Natural killer cell (primary cell): ENCODE measurements around the gene DMAC2L. TPM values are rescaled to one million over a fixed set of nuclear protein-coding genes. Genes with fewer than 3 reads are reported as not detected.

Experiments
- ATAC-seq, 3 donors: fragments of 150-1000 bp in 2 of 3; fragments of 200-7000 bp in 1 of 3; cut with Tn5 transposase; 1 replicate in 1 of 3; 2 replicates in 2 of 3; pipeline ENCODE4 v1.10.0; 2021; ENCODE audit warnings: mild to moderate bottlenecking in 2 of 3, moderate library complexity in 2 of 3
- DNase-seq, 2 donors: peaks; one replicate each; pipeline versions ENCODE4 v3.0.0 to v3.0.0-alpha.2; 2013 to 2021; ENCODE audit warnings: mixed read lengths in 1 of 2
- H3K27ac ChIP-seq: one replicate; pipeline ENCODE4 v1.5.1; 2013; ENCODE audit warnings: mild to moderate bottlenecking, low read length
- H3K27me3 ChIP-seq: one replicate; pipeline ENCODE4 v1.6.1; 2013; ENCODE audit warnings: low read length; ENCODE audit not compliant: control insufficient read depth, insufficient read depth
- H3K36me3 ChIP-seq: one replicate; pipeline ENCODE4 v1.6.1; 2013; ENCODE audit warnings: low read length; ENCODE audit not compliant: control insufficient read depth, insufficient read depth
- H3K4me1 ChIP-seq: one replicate; pipeline ENCODE4 v1.6.1; 2013; ENCODE audit warnings: low read length; ENCODE audit not compliant: control insufficient read depth, insufficient read depth
- H3K4me3 ChIP-seq: one replicate; pipeline ENCODE4 v1.5.1; 2013; ENCODE audit warnings: low read length
- H3K9me3 ChIP-seq: one replicate; pipeline ENCODE4 v1.6.1; 2013; ENCODE audit warnings: low read length; ENCODE audit not compliant: control insufficient read depth, insufficient read depth
- H3K27ac Mint-ChIP-seq, 2 donors: one replicate each; pipeline ENCODE4 v1.8.0; 2022; ENCODE audit warnings: mild to moderate bottlenecking in 2 of 2, mixed read lengths in 2 of 2, moderate library complexity in 1 of 2
- H3K27me3 Mint-ChIP-seq, 2 donors: one replicate each; pipeline ENCODE4 v1.8.0; 2022; ENCODE audit warnings: low read depth in 2 of 2, mixed read lengths in 2 of 2
- H3K36me3 Mint-ChIP-seq: one replicate; pipeline ENCODE4 v1.8.0; 2022; ENCODE audit warnings: mixed read lengths
- H3K4me1 Mint-ChIP-seq, 2 donors: one replicate each; pipeline ENCODE4 v1.8.0; 2022; ENCODE audit warnings: mixed read lengths in 2 of 2
- H3K4me3 Mint-ChIP-seq: one replicate; pipeline ENCODE4 v1.8.0; 2022; ENCODE audit warnings: mild to moderate bottlenecking, moderate library complexity, mixed read lengths
- H3K9me3 Mint-ChIP-seq, 2 donors: one replicate each; pipeline ENCODE4 v1.8.0; 2022; ENCODE audit warnings: mixed read lengths in 2 of 2
- WGBS: methylation state at CpG from one replicate; pipeline ENCODE4 v1.1.7; 2013; ENCODE audit warnings: missing lambda C conversion rate; ENCODE audit not compliant: insufficient coverage; 5-methylcytosine and 5-hydroxymethylcytosine counted together
- intact Hi-C: fragments of 100-400 bp; cut with micrococcal nuclease; formaldehyde crosslinking; loops from one replicate; pipeline ENCODE4 v1.14.2; 2022
- total RNA-seq, 4 donors: library from RNA; stranded (reverse); fragments of 120-200 nt in 1 of 4; gene quantifications; one replicate each; pipeline versions ENCODE4 v1.2.3 to v1.2.4, GENCODE V29; 2013 to 2022
- TF ChIP-seq, protein P1 (sequence below): fragments of 200-600 bp; IDR thresholded peaks from one replicate; pipeline ENCODE4 v1.8.0; 2022; ENCODE audit warnings: antibody characterized with exemption

Gene DMAC2L
- total RNA-seq, 3 donors from 2014 or later (not counting 1 experiment from before 2014, with no cell fraction given): 24.7 to 28.7 (median 25.0) TPM

DNA sequence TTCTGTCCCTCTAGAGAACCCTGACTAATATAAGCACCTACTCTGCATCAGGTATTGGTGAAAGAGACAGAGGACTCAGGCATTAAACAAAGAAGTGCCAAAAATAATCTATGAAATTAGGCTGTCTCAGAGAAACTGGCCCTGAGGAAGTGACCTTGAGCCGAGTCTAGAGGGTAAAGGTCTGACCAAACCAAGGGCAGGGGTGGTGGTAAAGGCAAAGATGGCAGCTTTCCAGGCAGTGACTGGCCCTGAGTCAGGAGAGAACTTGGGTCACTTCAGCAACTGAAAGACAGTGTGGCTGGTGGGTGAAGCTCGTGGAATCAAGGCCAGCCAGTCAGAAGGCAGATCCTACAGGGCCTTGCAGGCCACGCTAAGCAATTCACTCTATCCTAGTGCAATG is 54.0 kb downstream of the DMAC2L start:
- ATAC-seq (no peak), DNase-seq (no peak)
- H3K36me3 ChIP-seq: no peaks in the 10 kb centered on the region
- TF ChIP-seq, protein P1, sequence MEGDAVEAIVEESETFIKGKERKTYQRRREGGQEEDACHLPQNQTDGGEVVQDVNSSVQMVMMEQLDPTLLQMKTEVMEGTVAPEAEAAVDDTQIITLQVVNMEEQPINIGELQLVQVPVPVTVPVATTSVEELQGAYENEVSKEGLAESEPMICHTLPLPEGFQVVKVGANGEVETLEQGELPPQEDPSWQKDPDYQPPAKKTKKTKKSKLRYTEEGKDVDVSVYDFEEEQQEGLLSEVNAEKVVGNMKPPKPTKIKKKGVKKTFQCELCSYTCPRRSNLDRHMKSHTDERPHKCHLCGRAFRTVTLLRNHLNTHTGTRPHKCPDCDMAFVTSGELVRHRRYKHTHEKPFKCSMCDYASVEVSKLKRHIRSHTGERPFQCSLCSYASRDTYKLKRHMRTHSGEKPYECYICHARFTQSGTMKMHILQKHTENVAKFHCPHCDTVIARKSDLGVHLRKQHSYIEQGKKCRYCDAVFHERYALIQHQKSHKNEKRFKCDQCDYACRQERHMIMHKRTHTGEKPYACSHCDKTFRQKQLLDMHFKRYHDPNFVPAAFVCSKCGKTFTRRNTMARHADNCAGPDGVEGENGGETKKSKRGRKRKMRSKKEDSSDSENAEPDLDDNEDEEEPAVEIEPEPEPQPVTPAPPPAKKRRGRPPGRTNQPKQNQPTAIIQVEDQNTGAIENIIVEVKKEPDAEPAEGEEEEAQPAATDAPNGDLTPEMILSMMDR: no peak
- H3K27me3 Mint-ChIP-seq: no peaks in the 10 kb centered on the region
- H3K9me3 Mint-ChIP-seq: peaks cover 0 to 3% of the 10 kb centered on the region in 2 donors
- no peaks in the 10 kb centered on the region for H3K36me3 Mint-ChIP-seq
- H3K27ac ChIP-seq: peak overlapping the region; percentile 88
- H3K4me3 Mint-ChIP-seq: peak overlapping the region; percentile 69
- peaks cover 51 to 57% of the 10 kb centered on the region in 2 donors for H3K4me1 Mint-ChIP-seq
- intact Hi-C loops: loop anchor here (2.0 to 10.0 kb wide), 2 partner anchors 167 to 781 kb away; partner anchors contain the start of genes MAP4K5 and RPS29
- H3K27me3 ChIP-seq: no peaks in the 10 kb centered on the region
- 79% methylated on average over 3 of the region's 3 CpGs for WGBS
- peaks cover 2% of the 10 kb centered on the region for H3K9me3 ChIP-seq
- H3K27ac Mint-ChIP-seq: peak overlapping the region; percentile 92 to 93
- no peak overlapping the region for H3K4me3 ChIP-seq
- peaks cover 68% of the 10 kb centered on the region for H3K4me1 ChIP-seq

DNA sequence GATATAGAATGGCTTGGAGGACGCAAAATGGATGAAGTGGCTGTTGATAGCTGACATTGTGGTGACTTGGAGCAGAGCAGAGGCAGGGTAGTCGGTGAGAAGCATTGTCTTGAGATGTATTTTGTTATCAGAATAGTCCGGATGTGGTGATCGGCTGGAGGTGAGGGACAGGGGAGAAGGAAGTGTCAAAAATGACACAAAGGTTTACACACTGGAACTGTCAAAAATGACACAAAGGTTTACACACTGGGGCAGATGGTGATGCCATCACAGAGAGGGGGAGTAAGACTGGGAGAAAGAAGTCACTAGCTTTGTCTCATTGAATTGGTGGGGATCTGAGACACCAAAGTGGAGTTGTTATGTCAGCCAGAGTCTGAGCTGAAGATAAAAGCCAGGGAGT is 54.5 kb downstream of the DMAC2L start:
- Histone ChIP-seq H3K36me3 (no peaks in the 10 kb centered on the region), H3K4me3 (no peak overlapping the region), H3K9me3 (peaks cover 2% of the 10 kb centered on the region), H3K27me3 (no peaks in the 10 kb centered on the region), H3K27ac (peak overlapping the region; percentile 88), H3K4me1 (peaks cover 66% of the 10 kb centered on the region)
- H3K27ac Mint-ChIP-seq: peak overlapping the region; percentile 92 to 93
- ATAC-seq (peak; percentile 59 to 80 (median 71)), DNase-seq (peak; percentile 32 to 34)
- 66% methylated on average over 4 of the region's 4 CpGs for WGBS
- TF ChIP-seq, protein P1: no peak
- H3K4me3 Mint-ChIP-seq: peak overlapping the region; percentile 69
- intact Hi-C loops: loop anchor here (2.0 to 10.0 kb wide), 2 partner anchors 166 to 782 kb away; partner anchors contain the start of genes MAP4K5 and RPS29
- H3K9me3 Mint-ChIP-seq: peaks cover 0 to 3% of the 10 kb centered on the region in 2 donors
- H3K4me1 Mint-ChIP-seq: peaks cover 51 to 57% of the 10 kb centered on the region in 2 donors
- no peaks in the 10 kb centered on the region for H3K27me3 Mint-ChIP-seq
- H3K36me3 Mint-ChIP-seq: no peaks in the 10 kb centered on the region

DNA sequence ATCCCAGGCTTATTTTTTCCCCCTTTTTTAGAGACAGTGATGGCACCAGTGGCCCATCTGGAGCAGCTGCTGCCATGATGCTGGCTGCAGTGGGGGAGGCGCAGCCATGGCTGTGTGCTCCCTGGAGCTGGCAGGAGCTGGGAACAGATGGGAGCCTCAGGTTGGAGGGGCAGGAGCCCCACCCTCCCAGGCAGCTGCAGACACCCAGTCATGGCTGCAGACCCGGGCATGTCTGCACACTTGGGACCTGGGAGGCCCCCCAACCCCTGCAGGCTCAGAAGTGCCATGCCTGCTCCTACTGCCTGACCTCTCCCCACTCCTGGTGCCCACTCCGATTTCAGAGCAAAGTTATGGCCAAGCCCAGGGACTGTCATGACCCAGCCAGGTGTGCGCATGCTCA is 59.4 kb downstream of the DMAC2L start:
- Histone ChIP-seq H3K9me3 (no peaks in the 10 kb centered on the region), H3K27ac (no peak overlapping the region), H3K36me3 (no peaks in the 10 kb centered on the region), H3K4me1 (peaks cover 24% of the 10 kb centered on the region), H3K4me3 (no peak overlapping the region), H3K27me3 (no peaks in the 10 kb centered on the region)
- TF ChIP-seq, protein P1: no peak
- Mint-ChIP-seq H3K4me1 (peaks cover 13 to 18% of the 10 kb centered on the region in 2 donors), H3K27me3 (no peaks in the 10 kb centered on the region), H3K4me3 (no peak overlapping the region), H3K27ac (no peak overlapping the region), H3K9me3 (peaks cover 0 to 3% of the 10 kb centered on the region in 2 donors), H3K36me3 (no peaks in the 10 kb centered on the region)
- DNase-seq (no peak), ATAC-seq (no peak)
- WGBS: 94% methylated on average over 4 of the region's 4 CpGs
- intact Hi-C loops: no loop called here

DNA sequence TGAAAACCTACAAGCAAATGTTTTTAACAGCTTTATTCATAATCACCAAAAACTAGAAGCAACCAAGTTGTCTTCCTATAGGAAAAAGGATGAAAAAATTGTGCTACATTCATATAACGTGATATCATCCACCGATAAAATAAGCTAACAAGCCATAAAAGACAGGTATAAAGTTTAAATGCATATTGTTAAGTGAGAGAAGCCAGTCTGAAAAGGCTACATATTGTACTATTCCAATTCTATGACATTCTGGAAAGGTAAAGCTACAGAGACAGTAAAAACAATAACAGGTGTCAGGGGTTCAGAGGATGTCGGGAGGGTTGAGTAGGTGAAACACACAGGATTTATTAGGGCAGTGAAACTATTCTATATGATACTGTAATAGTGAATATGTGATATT is 61.8 kb downstream of the DMAC2L start:
- H3K9me3 ChIP-seq: no peaks in the 10 kb centered on the region
- H3K27me3 Mint-ChIP-seq: no peaks in the 10 kb centered on the region
- H3K4me1 ChIP-seq: peaks cover 3% of the 10 kb centered on the region
- ATAC-seq (no peak), DNase-seq (no peak)
- H3K36me3 ChIP-seq: no peaks in the 10 kb centered on the region
- no peaks in the 10 kb centered on the region for H3K36me3 Mint-ChIP-seq
- H3K27me3 ChIP-seq: no peaks in the 10 kb centered on the region
- no peak overlapping the region for H3K4me3 ChIP-seq
- peaks cover 3 to 7% of the 10 kb centered on the region in 2 donors for H3K4me1 Mint-ChIP-seq
- no peak overlapping the region for H3K27ac ChIP-seq
- H3K4me3 Mint-ChIP-seq: no peak overlapping the region
- TF ChIP-seq, protein P1: no peak
- H3K9me3 Mint-ChIP-seq: peaks cover 0 to 3% of the 10 kb centered on the region in 2 donors
- WGBS: 93% methylated on average over 1 of the region's 3 CpGs
- intact Hi-C loops: no loop called here
- H3K27ac Mint-ChIP-seq: no peak overlapping the region
